Peyer's patch (tissue), 4 donors: ENCODE data around the gene SWAP70.

Source experiments
- POLR2A ChIP-seq, 2 donors: fragments of 450-650 bp; IDR thresholded peaks; one replicate each; pipeline ENCODE4 v1.5.1; 2017; ENCODE audit warnings: antibody characterized with exemption in 2 of 2, mild to moderate bottlenecking in 2 of 2, moderate library complexity in 2 of 2
- TF ChIP-seq, protein P1 (sequence below), 6 experiments: fragments of 450-650 bp in 4 of 6; fragments of 200-600 bp in 2 of 6; sonication (generic) in 1 of 6; IDR thresholded peaks; one replicate each; pipeline ENCODE4 v1.5.1; 2017 to 2019; ENCODE audit warnings: antibody characterized with exemption in 6 of 6, mild to moderate bottlenecking in 3 of 6, moderate library complexity in 1 of 6

DNA sequence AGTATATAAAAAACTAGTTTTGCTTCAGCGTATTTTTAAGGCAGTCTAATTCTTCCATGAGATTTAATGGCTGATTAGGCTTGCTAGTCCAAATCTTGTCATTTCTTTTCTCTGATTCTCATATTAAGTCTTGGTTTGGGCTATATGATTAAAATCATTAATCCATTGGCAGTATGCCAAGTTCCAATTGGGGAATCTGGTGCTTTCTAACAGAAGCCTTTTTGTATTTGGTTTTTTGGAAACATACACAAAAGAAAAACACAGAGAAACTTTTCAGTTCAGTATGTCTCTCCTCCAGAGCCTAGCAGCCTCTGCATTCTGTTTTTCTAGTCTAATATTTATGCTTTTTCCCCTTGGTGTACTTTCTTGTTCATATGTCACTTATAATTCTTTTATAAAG, 37.9 kb downstream of the SWAP70 start:
- TF ChIP-seq, protein P1, sequence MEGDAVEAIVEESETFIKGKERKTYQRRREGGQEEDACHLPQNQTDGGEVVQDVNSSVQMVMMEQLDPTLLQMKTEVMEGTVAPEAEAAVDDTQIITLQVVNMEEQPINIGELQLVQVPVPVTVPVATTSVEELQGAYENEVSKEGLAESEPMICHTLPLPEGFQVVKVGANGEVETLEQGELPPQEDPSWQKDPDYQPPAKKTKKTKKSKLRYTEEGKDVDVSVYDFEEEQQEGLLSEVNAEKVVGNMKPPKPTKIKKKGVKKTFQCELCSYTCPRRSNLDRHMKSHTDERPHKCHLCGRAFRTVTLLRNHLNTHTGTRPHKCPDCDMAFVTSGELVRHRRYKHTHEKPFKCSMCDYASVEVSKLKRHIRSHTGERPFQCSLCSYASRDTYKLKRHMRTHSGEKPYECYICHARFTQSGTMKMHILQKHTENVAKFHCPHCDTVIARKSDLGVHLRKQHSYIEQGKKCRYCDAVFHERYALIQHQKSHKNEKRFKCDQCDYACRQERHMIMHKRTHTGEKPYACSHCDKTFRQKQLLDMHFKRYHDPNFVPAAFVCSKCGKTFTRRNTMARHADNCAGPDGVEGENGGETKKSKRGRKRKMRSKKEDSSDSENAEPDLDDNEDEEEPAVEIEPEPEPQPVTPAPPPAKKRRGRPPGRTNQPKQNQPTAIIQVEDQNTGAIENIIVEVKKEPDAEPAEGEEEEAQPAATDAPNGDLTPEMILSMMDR (IDR thresholded peaks at IDR 0.05) = no peak
- no peak for TF ChIP-seq POLR2A (IDR thresholded peaks at IDR 0.05)
